Stimulated activated CD4-positive, alpha-beta T cell treated with anti-CD3 and anti-CD28 coated beads, Interleukin-2, amount 100 ng/mL, for 24 hours (primary cell): ENCODE results near the gene ANXA5.

Source experiments
- DNase-seq, 2 donors: peaks; one replicate each; pipeline ENCODE4 v3.0.0-alpha.2; 2020

The ANXA5 gene

GRCh38 chr4:121632636-121633035, 64.1 kb downstream of the ANXA5 start:
- DNase-seq: no peak
